Keratinocyte (primary cell): ENCODE measurements around the gene CDX1. TPM values are rescaled to one million over a fixed set of nuclear protein-coding genes. Genes with fewer than 3 reads are reported as not detected.

Source experiments
- DNase-seq: peaks from one replicate; pipeline ENCODE4 v3.0.0-alpha.2; 2011; ENCODE audit warnings: low read depth, missing footprints, low spot score
- FAIRE-seq: peaks from 2 replicates; lab custom pipeline; 2011; peaks lifted over from hg19 to GRCh38; lab: Jason Lieb, UNC
- H2AFZ ChIP-seq: 2 replicates; pipeline ENCODE4 v1.6.0; 2012; ENCODE audit warnings: low read length, control low read depth, inconsistent platforms; ENCODE audit not compliant: control insufficient read depth
- H3K27ac ChIP-seq: 2 replicates; pipeline ENCODE4 v1.5.1; 2011; ENCODE audit warnings: low read length; ENCODE audit not compliant: control insufficient read depth, insufficient read depth
- H3K27me3 ChIP-seq: 3 replicates; pipeline ENCODE4 v1.6.0; 2011; ENCODE audit warnings: low read length; ENCODE audit not compliant: control insufficient read depth, insufficient read depth; ENCODE audit errors: extremely low read depth
- H3K36me3 ChIP-seq, 2 experiments: 2 replicates in 1 of 2; 3 replicates in 1 of 2; pipeline ENCODE4 v1.5.1; 2011; ENCODE audit warnings: low read length in 2 of 2, mild to moderate bottlenecking in 1 of 2; ENCODE audit not compliant: control insufficient read depth in 2 of 2, insufficient read depth in 2 of 2; ENCODE audit errors: extremely low read depth in 1 of 2
- H3K4me1 ChIP-seq: 3 replicates; pipeline ENCODE4 v1.5.1; 2011; ENCODE audit warnings: low read length; ENCODE audit not compliant: control insufficient read depth, insufficient read depth; ENCODE audit errors: extremely low read depth
- H3K4me2 ChIP-seq: 3 replicates; pipeline ENCODE4 v1.6.0; 2011; ENCODE audit warnings: low read depth, low read length; ENCODE audit not compliant: control insufficient read depth, insufficient read depth; ENCODE audit errors: extremely low read depth
- H3K4me3 ChIP-seq, 3 experiments: fragments of 200-600 bp in 1 of 3; sonication (generic) in 1 of 3; 2 replicates in 2 of 3; 3 replicates in 1 of 3; pipeline ENCODE4 v1.5.1; 2011 to 2016; ENCODE audit warnings: low read length in 3 of 3, mild to moderate bottlenecking in 3 of 3, control low read depth in 2 of 3, inconsistent platforms in 1 of 3, low read depth in 1 of 3, mixed read lengths in 1 of 3, mixed run types in 1 of 3, moderate library complexity in 1 of 3; ENCODE audit not compliant: control insufficient read depth in 2 of 3, insufficient read depth in 2 of 3; ENCODE audit errors: extremely low read depth in 1 of 3
- H3K79me2 ChIP-seq: 2 replicates; pipeline ENCODE4 v1.6.0; 2012; ENCODE audit warnings: low read length; ENCODE audit not compliant: control insufficient read depth, insufficient read depth
- H3K9ac ChIP-seq: 3 replicates; pipeline ENCODE4 v1.6.0; 2011; ENCODE audit warnings: low read length; ENCODE audit not compliant: control insufficient read depth, insufficient read depth; ENCODE audit errors: extremely low read depth
- H3K9me1 ChIP-seq: 3 replicates; pipeline ENCODE4 v1.6.0; 2011; ENCODE audit warnings: low read length; ENCODE audit not compliant: control insufficient read depth, insufficient read depth; ENCODE audit errors: extremely low read depth
- H3K9me3 ChIP-seq: 2 replicates; pipeline ENCODE4 v1.5.1; 2012; ENCODE audit warnings: low read depth, low read length; ENCODE audit not compliant: control insufficient read depth
- H4K20me1 ChIP-seq: 3 replicates; pipeline ENCODE4 v1.6.0; 2011; ENCODE audit warnings: low read length; ENCODE audit not compliant: control insufficient read depth, insufficient read depth; ENCODE audit errors: extremely low read depth
- CTCF ChIP-seq, 3 experiments: IDR thresholded peaks in 1 of 3; conservative IDR thresholded peaks in 1 of 3; optimal IDR thresholded peaks in 1 of 3; 2 replicates in 2 of 3; 3 replicates in 1 of 3; pipeline versions ENCODE3 to v1.5.1; 2011; ENCODE audit warnings: low read length in 3 of 3, mild to moderate bottlenecking in 3 of 3, moderate library complexity in 2 of 3, control low read depth in 1 of 3, inconsistent platforms in 1 of 3; ENCODE audit not compliant: insufficient read depth in 2 of 3; ENCODE audit errors: extremely low read depth in 1 of 3
- EZH2 ChIP-seq: IDR thresholded peaks from one replicate; pipeline ENCODE4 v1.6.1; 2012; ENCODE audit warnings: inconsistent platforms, mild to moderate bottlenecking, low read length, moderate library complexity
- dilution Hi-C: fragments of 300-500 bp; cut with MboI; formaldehyde crosslinking; loops from one replicate; pipeline ENCODE4 v1.7.0; 2020; ENCODE audit warnings: low sequenced_read_pairs; ENCODE audit not compliant: extremely low pct_ligation_motif_present
- polyA plus RNA-seq, 5 experiments: library from polyadenylated mRNA; depleted of rRNA in 3 of 5; stranded (reverse) in 3 of 5; stranded (forward) in 1 of 5; unstranded in 1 of 5; fragments of >200 nt; gene quantifications; 1 replicate in 1 of 5; 2 replicates in 3 of 5; 3 replicates in 1 of 5; pipeline versions ENCODE4 v1.2.1 to v1.2.3, GENCODE V29; 2011 to 2012; ENCODE audit warnings: missing spikeins in 2 of 5, low read depth in 1 of 5, low replicate concordance in 1 of 5

The CDX1 gene
- polyA plus RNA-seq, 1 donor (not counting 4 experiments of a cell fraction or from before 2014, with no cell fraction given), result not detected

GRCh38 chr5:150227036-150227435 is 60.5 kb downstream of the CDX1 start:
- FAIRE-seq, result no peak
- Histone ChIP-seq H3K27me3 (no peaks in the 10 kb centered on the region), H3K79me2 (no peaks in the 10 kb centered on the region), H3K9ac (no peak overlapping the region), H4K20me1 (no peaks in the 10 kb centered on the region), H3K9me3 (no peaks in the 10 kb centered on the region), H3K4me1 (no peaks in the 10 kb centered on the region), H2AFZ (no peak overlapping the region), H3K36me3 (no peaks in the 10 kb centered on the region), H3K4me3 (no peak overlapping the region), H3K4me2 (no peak overlapping the region), H3K9me1 (no peaks in the 10 kb centered on the region), H3K27ac (no peak overlapping the region)
- no peak for DNase-seq
- dilution Hi-C loops, result no loop called here
- no peak for TF ChIP-seq EZH2
- no peak for TF ChIP-seq CTCF (optimal IDR thresholded peaks at IDR 0.05 in 1 of 3, IDR thresholded peaks at IDR 0.05 in 1 of 3, conservative IDR thresholded peaks at IDR 0.05 in 1 of 3; ENCODE audit: extremely low read depth in 1 of 3, insufficient read depth in 2 of 3, low read length in 3 of 3)

- no peak overlapping the region for H2AFZ ChIP-seq
- no peaks in the 10 kb centered on the region for H3K27me3 ChIP-seq
- H3K4me2 ChIP-seq, result no peak overlapping the region
- no peak for FAIRE-seq
- no peaks in the 10 kb centered on the region for H3K9me1 ChIP-seq
- no peak overlapping the region for H3K9ac ChIP-seq
- no peak overlapping the region for H3K27ac ChIP-seq
- TF ChIP-seq CTCF (optimal IDR thresholded peaks at IDR 0.05 in 1 of 3, IDR thresholded peaks at IDR 0.05 in 1 of 3, conservative IDR thresholded peaks at IDR 0.05 in 1 of 3; ENCODE audit: extremely low read depth in 1 of 3, insufficient read depth in 2 of 3, low read length in 3 of 3) (no peak), EZH2 (no peak)
- H3K4me3 ChIP-seq, result no peak overlapping the region
- no peaks in the 10 kb centered on the region for H4K20me1 ChIP-seq
- H3K36me3 ChIP-seq, result no peaks in the 10 kb centered on the region
- H3K4me1 ChIP-seq, result no peaks in the 10 kb centered on the region
- DNase-seq, result no peak
- H3K79me2 ChIP-seq, result no peaks in the 10 kb centered on the region
- H3K9me3 ChIP-seq, result no peaks in the 10 kb centered on the region
- dilution Hi-C loops, result no loop called here
Measured at GRCh38 chr5:150227606-150228273, 61.2 kb downstream of the CDX1 start.
